NCI-H524 treated with DMSO at 0.1 percent for 48 hours (cell line): ENCODE data around the gene FAM120B.

Experiments
- DNase-seq: peaks from one replicate; lab custom pipeline; 2025; lab: John Stamatoyannopoulos, UW

The FAM120B gene

GRCh38 chr6:170360476-170360875 lies 53.9 kb downstream of the FAM120B start:
- DNase-seq, result no peak

GRCh38 chr6:170361335-170361734 lies 54.8 kb downstream of the FAM120B start:
- no peak for DNase-seq

- DNase-seq, result no peak
Observed at GRCh38 chr6:170362121-170362520, 55.6 kb downstream of the FAM120B start.

GRCh38 chr6:170363255-170363654 lies 56.7 kb downstream of the FAM120B start:
- no peak for DNase-seq

GRCh38 chr6:170365121-170365520 lies 58.6 kb downstream of the FAM120B start:
- DNase-seq, result no peak

- no peak for DNase-seq
Observed at GRCh38 chr6:170365593-170365992, 59.0 kb downstream of the FAM120B start.

- no peak for DNase-seq
Observed at GRCh38 chr6:170366248-170366960, 59.8 kb downstream of the FAM120B start.

GRCh38 chr6:170367241-170367640 lies 60.7 kb downstream of the FAM120B start:
- no peak for DNase-seq

- no peak for DNase-seq
Observed at GRCh38 chr6:170368544-170368943, 62.0 kb downstream of the FAM120B start.

- no peak for DNase-seq
Observed at GRCh38 chr6:170369403-170369802, 62.8 kb downstream of the FAM120B start.

- no peak for DNase-seq
Observed at GRCh38 chr6:170370416-170370815, 63.9 kb downstream of the FAM120B start.

- DNase-seq, result no peak
Observed at GRCh38 chr6:170371080-170371479, 64.5 kb downstream of the FAM120B start.

- no peak for DNase-seq
Observed at GRCh38 chr6:170371588-170371987, 65.0 kb downstream of the FAM120B start.

- DNase-seq, result no peak
Observed at GRCh38 chr6:170372380-170373325, 66.1 kb downstream of the FAM120B start.

GRCh38 chr6:170374571-170375444 lies 68.2 kb downstream of the FAM120B start:
- no peak for DNase-seq

- DNase-seq, result no peak
Observed at GRCh38 chr6:170375661-170376060, 69.1 kb downstream of the FAM120B start.

- no peak for DNase-seq
Observed at GRCh38 chr6:170376386-170377043, 70.0 kb downstream of the FAM120B start.

- DNase-seq, result no peak
Observed at GRCh38 chr6:170378502-170378901, 71.9 kb downstream of the FAM120B start.

- no peak for DNase-seq
Observed at GRCh38 chr6:170381562-170381961, 75.0 kb downstream of the FAM120B start.

GRCh38 chr6:170383466-170384035 lies 77.0 kb downstream of the FAM120B start:
- DNase-seq, result no peak

GRCh38 chr6:170385506-170385905 lies 78.9 kb downstream of the FAM120B start:
- no peak for DNase-seq
